GM19328 (cell line): ENCODE measurements around the gene HSFX2.
A peak's percentile ranks its signal among the peaks of the same experiment; 100 is the strongest.
"Not testable (repeated sequence)": the region's sequence is repeated elsewhere in the genome, so short reads cannot be mapped to it uniquely, and the experiment has no call there.

Experiments
- ATAC-seq: cut with Tn5 transposase; IDR thresholded peaks from one replicate; pipeline ENCODE4 v1.9.1; 2021; ENCODE audit warnings: mild to moderate bottlenecking, moderate library complexity; ENCODE audit not compliant: unreplicated experiment

The HSFX2 gene, protein sequence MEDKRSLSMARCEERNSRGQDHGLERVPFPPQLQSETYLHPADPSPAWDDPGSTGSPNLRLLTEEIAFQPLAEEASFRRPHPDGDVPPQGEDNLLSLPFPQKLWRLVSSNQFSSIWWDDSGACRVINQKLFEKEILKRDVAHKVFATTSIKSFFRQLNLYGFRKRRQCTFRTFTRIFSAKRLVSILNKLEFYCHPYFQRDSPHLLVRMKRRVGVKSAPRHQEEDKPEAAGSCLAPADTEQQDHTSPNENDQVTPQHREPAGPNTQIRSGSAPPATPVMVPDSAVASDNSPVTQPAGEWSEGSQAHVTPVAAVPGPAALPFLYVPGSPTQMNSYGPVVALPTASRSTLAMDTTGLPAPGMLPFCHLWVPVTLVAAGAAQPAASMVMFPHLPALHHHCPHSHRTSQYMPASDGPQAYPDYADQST

DNA sequence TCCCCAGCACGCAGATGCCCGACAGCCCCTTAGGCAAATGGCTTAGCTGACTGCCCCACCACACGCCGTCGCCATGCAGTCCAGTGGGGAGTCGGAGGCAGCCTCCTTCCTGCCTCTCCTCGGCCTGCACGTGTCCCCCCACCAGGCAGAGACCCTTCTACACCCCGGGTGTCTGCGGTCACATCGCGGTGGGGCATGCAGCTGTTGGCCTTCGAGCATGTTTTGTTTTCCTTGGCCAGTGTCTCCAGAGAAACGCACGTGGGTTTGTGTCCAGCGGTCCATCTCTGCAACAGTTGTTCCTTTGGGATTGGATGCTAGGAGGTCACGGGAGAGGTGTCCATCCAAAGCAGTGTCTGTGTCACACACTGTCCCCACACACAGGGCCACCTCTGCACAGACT is at the start of gene HSFX2:
Gene HSFX2 (minus strand): TSS at position 101 of the 400 bp plus-strand sequence. CDS start 614 bp downstream, outside the sequence.
- not testable (repeated sequence) for ATAC-seq

DNA sequence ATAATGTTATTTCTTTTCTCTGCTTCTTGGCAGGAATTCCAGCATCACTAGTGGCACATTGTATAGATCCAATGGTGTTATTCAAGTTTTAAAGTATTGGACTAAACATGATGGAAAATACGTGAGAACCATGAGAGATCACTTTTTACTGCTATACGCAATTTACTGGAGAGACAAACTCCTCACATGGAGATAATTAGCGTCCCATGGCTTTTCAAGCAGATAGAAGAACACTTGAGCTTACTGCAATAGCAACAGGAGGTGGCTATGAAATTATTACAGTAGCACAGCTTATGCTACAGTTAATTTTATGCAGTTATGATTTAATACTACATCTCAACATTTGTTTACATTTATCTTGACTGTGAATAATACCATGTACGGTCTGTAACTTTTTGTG is 48.4 kb upstream of the HSFX2 start:
- no peak for ATAC-seq

DNA sequence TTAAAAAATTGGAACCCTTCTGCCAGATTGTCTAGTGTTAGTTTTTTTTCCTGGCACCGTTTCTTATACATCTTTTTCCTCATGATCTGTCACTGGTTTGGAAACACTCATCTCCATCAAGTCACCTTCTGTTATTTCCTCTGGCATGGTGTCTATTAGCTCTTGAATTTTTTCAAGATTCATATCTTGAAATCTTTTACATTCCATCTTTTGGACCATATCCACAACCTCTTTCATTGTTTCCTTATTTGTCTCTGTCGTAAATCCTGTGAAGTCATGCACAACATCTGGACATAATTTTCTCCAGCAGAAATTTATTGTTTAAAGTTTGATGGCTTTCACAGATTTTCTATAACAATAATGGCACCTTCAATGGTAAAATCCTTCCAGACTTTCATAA is 46.7 kb upstream of the HSFX2 start:
- ATAC-seq = no peak

DNA sequence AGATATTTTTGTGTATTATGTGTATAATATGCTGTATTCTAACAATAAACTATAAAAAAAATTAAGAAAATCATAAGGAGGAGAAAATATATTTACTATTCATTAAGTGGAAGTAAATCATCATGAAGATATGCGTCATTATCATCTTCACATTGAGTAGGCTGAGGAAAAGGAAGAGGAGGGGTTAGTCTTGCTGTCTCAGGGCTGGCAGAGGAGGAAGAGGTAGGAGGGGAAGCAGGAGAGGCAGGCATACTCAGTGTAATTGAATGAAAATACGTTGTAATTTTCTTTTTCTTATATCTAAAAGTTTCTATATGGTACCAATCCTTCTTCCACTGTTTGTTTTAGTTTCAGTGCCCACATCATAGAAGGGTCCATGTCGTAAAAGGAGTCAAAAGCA is 46.3 kb upstream of the HSFX2 start:
- no peak for ATAC-seq

DNA sequence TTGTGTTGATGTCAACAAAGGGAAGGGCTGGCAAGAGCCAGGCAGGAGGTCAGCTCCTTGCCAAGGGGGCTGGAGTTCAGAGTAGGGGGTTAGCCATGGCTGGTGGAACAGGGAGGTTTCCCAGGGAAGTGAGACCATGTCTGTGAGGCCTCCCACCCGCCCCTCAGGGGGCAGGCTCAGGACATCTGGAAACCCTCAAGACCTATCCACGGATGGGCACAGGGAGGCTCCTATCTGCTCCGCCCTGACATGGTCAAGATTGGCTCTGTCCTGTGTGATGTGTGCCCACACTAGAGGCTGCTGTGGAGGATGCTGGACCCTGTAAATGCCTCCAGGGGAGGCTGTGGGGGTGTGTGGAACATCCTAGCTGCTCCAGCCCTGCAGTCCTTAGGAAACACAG is 44.5 kb upstream of the HSFX2 start:
- ATAC-seq = no peak

DNA sequence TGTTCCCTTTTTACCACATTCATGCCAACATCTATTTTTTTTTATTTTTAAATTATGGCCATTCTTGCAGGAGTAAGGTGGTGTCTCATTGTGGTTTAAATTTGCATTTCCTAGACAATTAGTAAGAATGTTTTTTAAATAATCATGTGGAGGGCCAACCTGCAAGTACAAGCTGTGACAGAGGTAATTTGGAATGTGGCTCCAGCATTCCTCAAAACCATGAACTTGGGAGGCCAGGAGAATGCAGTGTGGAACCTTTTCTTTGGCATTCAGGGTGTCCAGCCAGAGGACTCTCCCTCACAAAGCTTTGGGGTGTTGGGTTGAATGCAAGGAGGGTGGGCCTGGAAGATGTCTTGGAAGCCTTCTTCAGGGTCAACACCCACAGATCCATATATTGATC is 43.7 kb upstream of the HSFX2 start:
- ATAC-seq = no peak

DNA sequence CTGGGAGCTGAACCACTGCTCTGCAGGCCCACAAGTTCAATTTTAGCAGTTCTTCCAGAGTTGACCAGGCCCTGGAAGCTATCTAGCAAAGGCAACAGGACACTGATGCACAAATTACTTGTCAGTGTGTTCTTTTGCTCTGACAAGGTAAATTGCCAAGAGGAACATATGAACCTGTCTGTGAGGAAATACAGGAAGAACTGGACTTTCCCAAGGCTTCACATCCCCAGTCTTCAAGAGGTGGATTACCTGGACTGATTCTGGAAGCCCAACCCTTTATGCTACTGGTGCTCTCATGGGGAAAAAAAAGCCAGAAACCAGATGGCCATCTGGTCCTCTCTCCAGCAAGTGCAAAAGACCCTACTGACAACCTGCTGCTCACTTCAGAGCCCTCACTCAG is 38.4 kb upstream of the HSFX2 start:
- ATAC-seq = no peak

DNA sequence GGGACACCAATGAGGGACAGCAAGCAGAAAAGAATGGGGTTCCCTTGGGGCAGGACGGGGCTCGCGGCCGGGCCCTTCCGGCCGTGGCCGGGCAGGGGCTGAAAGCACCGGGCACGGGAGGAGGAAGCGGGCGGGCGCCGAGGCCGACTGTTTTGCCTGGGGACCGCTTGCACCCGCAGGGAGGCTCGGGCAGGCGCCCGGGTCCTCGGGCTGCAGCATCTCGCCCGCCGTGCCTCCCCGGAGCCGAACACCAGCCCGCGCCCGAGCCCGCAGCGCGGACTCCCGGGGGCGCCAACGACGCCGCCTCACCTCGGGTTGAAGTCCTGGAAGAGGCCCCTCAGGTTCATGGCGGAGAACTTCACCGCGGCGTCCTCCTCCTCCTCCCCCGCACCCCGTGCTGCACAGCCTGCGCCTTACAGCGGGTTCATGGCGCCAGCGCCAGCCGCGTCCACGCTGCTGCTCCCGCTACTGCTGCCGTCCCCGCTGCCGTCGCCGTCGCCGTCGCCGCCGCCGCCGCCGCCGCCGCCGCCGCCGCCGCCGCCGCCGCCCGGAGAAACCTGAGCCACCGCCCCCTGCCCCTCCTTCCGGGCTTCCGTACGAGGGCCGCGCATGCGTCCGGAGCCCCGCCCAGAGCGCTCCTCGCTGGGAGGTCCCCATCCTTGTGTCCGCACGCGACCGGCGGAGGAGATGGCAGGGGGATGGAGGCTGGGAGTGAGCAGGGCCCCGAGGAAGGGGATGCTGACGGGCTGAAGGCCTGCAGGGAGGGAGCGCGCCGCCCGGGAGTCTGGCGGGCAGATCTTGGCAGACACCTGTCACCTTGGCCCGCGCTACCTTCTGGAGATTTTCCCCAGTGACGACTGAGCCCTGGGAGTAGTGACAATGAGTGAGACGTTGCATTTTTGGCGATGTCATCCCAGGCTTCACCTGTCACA is 36.4 kb upstream of the HSFX2 start, which contains the start of gene TMEM185A:
Gene TMEM185A (minus strand): TSS at position 559 of the 932 bp plus-strand sequence. CDS start 212 bp downstream, at position 347.
- peak; percentile 89 for ATAC-seq

DNA sequence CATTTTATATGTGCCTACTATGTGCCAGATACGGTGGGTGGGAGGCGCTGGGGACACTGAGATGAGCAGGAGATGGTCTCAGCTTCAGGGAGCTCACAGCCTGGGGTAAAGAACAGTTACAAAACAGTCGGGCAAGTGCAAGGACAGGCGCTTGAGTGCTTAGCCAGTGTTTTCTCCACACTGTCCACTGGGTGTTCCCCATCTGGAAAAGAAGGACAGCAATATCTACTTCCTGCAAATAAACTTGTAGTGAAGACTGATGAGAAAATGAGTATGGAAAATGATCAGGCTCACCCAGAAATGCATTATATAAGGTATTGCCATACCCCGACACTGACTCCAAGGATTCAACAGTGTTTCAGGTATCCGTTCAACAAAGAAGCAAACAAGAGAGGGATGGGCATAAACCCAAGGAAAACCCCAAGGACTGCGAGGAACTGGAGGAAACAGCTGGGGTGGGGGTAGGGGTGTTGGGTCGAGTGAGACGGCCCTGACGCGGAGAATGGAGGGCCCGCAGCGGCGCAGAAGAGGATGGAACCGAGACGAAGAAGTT is 35.6 kb upstream of the HSFX2 start:
- no peak for ATAC-seq

DNA sequence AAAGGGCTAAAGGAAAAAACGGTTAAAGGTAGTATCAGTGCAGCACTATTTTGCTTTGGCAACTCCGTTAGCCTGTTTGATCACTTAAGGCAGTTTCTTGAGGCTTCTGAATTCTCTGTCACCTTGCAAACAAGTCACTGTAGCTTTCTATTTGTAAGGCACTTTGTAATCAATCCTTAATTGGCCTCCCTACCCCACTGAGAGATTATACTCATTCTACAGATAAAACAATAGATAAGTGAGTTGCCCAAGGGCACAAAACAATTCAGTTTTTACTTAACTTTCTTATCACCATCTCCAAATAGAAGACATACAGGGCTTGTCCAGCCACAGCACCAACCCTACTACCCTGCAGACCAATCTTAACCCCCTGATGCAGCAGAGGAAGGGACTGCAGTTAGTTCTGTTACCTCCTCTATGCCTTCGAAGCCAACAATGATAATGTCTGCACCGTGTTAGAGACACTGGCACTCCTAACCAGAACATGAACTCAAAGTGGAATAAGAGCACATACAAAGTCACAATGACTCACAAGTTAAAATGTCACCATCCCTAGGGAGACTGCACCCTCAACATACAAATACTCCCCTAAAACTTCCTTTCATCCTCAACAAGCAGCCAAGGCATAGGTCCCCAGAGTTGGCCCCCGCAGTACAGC is 34.7 kb upstream of the HSFX2 start:
- no peak for ATAC-seq

DNA sequence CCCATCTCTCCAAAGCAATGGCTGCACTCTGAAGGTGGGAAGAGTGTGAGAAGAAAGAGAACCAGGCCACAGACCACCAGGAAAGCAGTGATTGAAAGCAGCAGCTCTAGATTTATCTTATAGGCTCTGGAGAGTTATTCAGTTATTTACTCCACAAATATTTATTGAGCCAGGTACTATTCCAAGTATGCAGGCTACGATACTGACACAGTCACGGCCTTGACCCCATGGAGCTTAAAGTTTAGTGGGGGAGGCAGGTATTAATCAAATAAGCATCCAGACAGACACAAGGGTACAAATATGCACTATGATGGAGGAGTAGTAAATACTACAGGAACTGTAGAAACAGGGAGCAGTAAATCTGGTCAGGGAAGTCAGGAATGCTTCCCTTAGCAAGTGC is 33.7 kb upstream of the HSFX2 start:
- no peak for ATAC-seq

DNA sequence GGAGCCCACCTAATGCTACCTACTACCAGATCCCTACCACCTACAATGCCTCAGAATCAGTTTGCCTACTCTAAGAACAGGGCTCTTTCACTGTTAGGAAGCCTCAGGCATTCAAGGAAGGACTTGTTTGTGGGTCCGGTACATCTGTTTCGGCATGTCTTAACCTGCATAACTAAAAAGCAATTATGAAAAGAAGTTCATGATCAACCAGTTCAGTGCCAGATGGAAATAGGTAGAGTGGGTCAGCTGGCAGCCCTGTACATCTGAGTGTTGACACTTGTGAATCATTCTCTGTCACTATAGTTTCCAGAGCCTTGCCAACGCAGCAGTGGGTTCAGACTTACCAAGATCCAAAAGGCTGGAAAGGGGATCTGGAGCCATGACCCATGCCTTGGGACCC is 33.2 kb upstream of the HSFX2 start:
- ATAC-seq = no peak

DNA sequence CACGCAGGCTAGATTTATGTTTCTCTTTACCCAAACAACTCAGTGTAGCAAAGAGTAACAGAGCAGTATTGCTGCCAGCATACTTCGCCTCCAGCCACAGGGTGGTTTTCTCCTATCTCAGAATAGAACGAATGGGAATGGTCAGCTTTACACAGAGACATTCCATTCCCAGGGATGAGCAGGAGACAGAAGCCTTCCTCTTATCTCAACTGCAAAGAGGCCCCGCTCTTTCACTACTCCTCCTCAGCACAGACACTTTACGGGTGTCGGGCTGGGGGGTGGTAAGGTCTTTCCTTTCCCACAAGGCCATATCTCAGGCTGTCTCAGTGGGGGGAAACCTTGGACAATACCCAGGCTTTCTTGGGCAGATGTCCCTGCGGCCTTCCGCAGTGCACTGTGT is 31.7 kb upstream of the HSFX2 start:
- not testable (repeated sequence) for ATAC-seq

DNA sequence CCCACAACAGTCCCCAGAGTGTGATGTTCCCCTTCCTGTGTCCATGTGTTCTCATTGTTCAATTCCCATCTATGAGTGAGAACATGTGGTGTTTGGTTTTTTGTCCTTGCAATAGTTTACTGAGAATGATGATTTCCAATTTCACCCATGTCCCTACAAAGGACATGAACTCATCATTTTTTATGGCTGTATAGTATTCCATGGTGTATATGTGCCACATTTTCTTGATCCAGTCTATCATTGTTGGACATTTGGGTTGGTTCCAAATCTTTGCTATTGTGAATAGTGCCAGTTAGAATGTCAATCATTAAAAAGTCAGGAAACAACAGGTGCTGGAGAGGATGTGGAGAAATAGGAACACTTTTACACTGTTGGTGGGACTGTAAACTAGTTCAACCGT is 24.5 kb upstream of the HSFX2 start:
- not testable (repeated sequence) for ATAC-seq

DNA sequence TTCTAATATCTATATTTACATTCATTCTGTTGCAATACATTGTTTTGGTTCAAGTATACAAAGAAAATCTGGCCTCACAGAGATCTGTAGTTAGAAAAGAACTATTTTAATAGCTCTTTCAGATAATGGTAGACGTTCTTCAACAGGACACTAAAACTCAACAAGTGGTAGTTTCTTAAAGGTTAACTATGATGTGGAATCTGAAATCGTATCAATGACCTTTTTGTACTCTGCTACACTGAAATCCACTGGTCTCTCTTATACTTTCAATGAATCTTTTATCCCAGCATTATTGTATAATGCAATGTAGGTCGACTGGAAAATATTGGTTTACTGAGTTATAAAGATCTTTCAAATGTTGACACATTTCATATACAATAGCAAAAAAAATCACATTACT is 23.8 kb upstream of the HSFX2 start:
- ATAC-seq = no peak

DNA sequence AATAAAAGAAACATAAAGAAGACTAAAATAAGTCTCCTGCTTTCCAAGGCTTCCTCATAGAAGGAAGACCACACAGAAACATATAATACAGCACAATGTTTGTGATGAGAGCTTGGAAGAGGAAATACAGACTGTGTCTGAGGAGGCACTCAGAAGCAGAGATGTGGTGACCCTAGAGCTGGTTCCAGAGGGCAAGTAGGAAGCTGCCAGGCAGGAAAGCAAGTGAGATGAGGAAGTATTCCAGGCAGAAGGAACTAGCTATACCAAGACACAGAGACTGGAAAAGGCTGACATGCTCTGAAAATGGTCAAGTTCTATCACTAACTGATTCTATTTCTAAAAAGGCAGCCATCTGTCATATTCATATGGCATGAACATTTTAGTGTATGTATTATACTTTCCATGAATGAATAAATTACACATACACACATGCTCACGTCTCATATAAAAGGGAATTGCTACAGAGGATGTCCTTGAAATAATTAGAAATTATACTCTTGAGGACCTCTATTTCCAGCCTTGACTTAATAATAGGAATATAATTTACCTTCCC is 16.6 kb upstream of the HSFX2 start:
- no peak for ATAC-seq

DNA sequence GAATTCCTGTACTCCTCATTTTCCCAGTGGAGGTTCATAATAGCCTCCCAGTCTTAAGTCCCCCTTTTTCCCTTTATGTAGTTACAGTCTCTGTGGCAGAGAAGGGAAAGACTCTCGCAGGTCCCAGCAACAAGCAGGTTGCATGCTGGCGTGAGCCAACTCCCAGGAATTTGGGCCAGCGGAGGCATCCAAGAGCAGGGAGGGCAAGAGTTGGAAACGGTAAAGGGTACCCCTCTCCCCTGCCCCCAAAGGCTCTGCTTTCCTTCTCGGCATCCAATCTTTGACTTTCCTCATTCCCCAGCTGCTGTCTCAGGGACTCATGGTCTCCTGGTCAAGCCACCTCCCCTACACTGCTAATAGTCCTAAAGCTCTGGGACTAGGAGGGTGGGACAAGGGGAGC is 15.4 kb upstream of the HSFX2 start:
- ATAC-seq = no peak

DNA sequence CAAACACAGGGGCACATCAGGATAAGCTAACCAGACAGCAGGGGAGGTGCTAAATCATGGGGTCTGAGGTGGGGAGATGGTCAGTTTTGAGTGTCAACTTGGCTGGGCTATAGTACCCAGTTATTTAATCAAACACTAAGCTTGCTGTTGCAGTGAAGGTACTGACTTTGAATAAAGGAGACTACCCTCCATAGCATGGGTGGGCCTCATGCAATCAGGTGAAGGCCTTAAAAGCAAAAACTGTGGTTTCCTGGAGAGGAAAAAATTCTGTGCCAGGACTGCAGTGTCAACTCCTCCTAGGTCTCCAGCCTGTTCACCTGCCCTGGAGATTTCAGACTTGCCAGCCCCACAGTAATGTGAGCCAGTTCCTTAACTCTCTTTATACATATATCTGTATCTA is 12.6 kb upstream of the HSFX2 start:
- no peak for ATAC-seq

DNA sequence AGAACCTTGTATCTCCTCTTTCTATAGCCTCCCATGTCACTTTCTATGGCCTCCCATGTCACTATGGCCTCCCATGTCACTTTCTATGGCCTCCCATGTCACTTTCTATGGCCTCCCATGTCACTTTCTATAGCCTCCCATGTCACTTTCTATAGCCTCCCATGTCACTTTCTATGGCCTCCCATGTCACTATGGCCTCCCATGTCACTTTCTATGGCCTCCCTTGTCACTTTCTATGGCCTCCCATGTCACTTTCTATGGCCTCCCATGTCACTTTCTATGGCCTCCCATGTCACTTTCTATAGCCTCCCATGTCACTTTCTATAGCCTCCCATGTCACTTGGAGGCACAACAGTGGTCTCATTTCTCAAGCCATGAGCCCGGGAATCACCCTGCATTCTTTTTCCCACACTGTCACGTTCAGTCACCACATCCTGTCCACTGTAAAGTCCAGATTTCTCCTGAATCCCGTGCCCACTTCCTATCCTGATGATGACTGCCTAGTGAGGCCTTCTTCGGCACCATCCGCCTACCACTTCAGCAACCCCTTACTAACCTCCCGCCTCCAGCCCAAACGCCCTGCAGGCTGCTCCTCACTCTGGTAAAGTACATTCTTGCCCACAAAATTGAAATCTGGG is 10.3 kb upstream of the HSFX2 start:
- ATAC-seq = not testable (repeated sequence)

DNA sequence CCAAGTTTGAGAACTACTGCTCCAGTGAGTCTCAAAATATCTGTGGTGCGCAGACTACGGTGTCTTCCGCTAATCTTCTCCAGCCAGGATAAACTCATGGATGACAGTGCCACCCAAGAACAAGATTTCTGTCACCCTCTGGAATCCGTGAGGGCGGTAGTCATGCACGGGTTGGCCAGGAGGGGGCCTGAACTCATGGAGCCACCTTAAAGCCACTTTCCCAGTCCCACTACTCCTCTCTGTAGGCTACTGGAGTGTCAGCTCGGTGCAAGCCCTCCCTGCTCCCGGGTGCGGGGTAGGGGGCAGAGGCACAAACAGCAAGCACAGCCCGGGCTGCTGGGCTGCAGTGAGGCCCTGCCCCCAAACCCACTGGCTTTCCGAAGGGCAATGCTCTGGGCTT is 3.5 kb upstream of the HSFX2 start:
- not testable (repeated sequence) for ATAC-seq
